OCI-LY1 (cell line): ENCODE measurements around the gene NCS1.

ENCODE experiments used
- H2AFZ ChIP-seq: fragments of 200-600 bp; sonication (generic), shearing (Covaris generic); 2 replicates; pipeline ENCODE4 v1.6.0; 2014; ENCODE audit warnings: antibody characterized with exemption, mild to moderate bottlenecking, low read length
- H3F3A ChIP-seq: fragments of 200-600 bp; sonication (generic), shearing (Covaris generic); 2 replicates; pipeline ENCODE4 v1.6.0; 2014; ENCODE audit warnings: mild to moderate bottlenecking, antibody characterized with exemption, low read length, moderate library complexity; ENCODE audit not compliant: insufficient read depth
- H3K27ac ChIP-seq: fragments of 200-600 bp; sonication (generic); 2 replicates; pipeline ENCODE4 v1.5.1; 2014; ENCODE audit warnings: low read length, mixed run types, mild to moderate bottlenecking, low read depth; ENCODE audit not compliant: poor library complexity, severe bottlenecking
- H3K27me3 ChIP-seq: fragments of 200-600 bp; sonication (generic); 2 replicates; pipeline ENCODE4 v1.6.0; 2014; ENCODE audit warnings: antibody characterized with exemption, mild to moderate bottlenecking, low read length, moderate library complexity; ENCODE audit not compliant: insufficient read depth
- H3K36me3 ChIP-seq: fragments of 200-600 bp; sonication (generic); 2 replicates; pipeline ENCODE4 v1.6.1; 2014; ENCODE audit warnings: mild to moderate bottlenecking, antibody characterized with exemption, low read length, moderate library complexity, mixed read lengths; ENCODE audit not compliant: insufficient read depth
- H3K4me1 ChIP-seq: fragments of 200-600 bp; sonication (generic); 2 replicates; pipeline ENCODE4 v1.5.1; 2014; ENCODE audit warnings: mild to moderate bottlenecking, low read length, moderate library complexity; ENCODE audit not compliant: insufficient read depth, severe bottlenecking
- H3K4me2 ChIP-seq: fragments of 200-600 bp; sonication (generic), shearing (Covaris generic); 2 replicates; pipeline ENCODE4 v1.6.1; 2014; ENCODE audit warnings: low read length
- H3K4me3 ChIP-seq: fragments of 200-600 bp; sonication (generic); 2 replicates; pipeline ENCODE4 v1.5.1; 2014; ENCODE audit warnings: low read length, low read depth, mild to moderate bottlenecking, mixed read lengths; ENCODE audit not compliant: poor library complexity, severe bottlenecking
- H3K79me2 ChIP-seq: fragments of 200-600 bp; shearing (Covaris generic); 2 replicates; pipeline ENCODE4 v1.6.1; 2016; ENCODE audit warnings: mixed run types, low read length, mixed read lengths; ENCODE audit not compliant: insufficient read depth
- H3K9ac ChIP-seq: fragments of 200-600 bp; sonication (generic), shearing (Covaris generic); 2 replicates; pipeline ENCODE4 v1.6.1; 2014; ENCODE audit warnings: mild to moderate bottlenecking, low read length, mixed read lengths
- H3K9me2 ChIP-seq: fragments of 200-600 bp; sonication (generic), shearing (Covaris generic); 2 replicates; pipeline ENCODE4 v1.6.1; 2014; ENCODE audit warnings: low read depth, mild to moderate bottlenecking, low read length, mixed read lengths
- H3K9me3 ChIP-seq: fragments of 200-600 bp; shearing (Covaris generic); 2 replicates; pipeline ENCODE4 v1.6.1; 2014; ENCODE audit warnings: low read length, mixed read lengths
- H4K20me1 ChIP-seq: fragments of 200-600 bp; sonication (generic), shearing (Covaris generic); 2 replicates; pipeline ENCODE4 v1.6.0; 2016; ENCODE audit warnings: mild to moderate bottlenecking, low read length; ENCODE audit not compliant: insufficient read depth
- EZH2 ChIP-seq: fragments of 200-600 bp; sonication (generic), shearing (Covaris generic); IDR thresholded peaks from 2 replicates; pipeline ENCODE4 v1.8.0; 2017; ENCODE audit warnings: borderline replicate concordance, mixed run types, mild to moderate bottlenecking, antibody characterized with exemption, low read length, moderate library complexity, mixed read lengths
- TF ChIP-seq, protein P1 (sequence below): fragments of 200-600 bp; sonication (generic), shearing (Covaris generic); IDR thresholded peaks from 2 replicates; pipeline ENCODE4 v1.5.1; 2017; ENCODE audit warnings: mild to moderate bottlenecking, antibody characterized with exemption, low read length, moderate library complexity, mixed read lengths

The NCS1 gene

GRCh38 chr9:130213911-130214761, 41.9 kb downstream of the NCS1 start:
- no peaks in the 10 kb centered on the region for H3F3A ChIP-seq
- H3K27me3 ChIP-seq, result 0 out of 2 replicates have a peak, but pooled peaks cover 12% of the 10 kb centered on the region
- no peaks in the 10 kb centered on the region for H4K20me1 ChIP-seq
- no peak overlapping the region for H2AFZ ChIP-seq
- no peak overlapping the region for H3K9ac ChIP-seq
- TF ChIP-seq EZH2, result no peak
- TF ChIP-seq, protein P1, sequence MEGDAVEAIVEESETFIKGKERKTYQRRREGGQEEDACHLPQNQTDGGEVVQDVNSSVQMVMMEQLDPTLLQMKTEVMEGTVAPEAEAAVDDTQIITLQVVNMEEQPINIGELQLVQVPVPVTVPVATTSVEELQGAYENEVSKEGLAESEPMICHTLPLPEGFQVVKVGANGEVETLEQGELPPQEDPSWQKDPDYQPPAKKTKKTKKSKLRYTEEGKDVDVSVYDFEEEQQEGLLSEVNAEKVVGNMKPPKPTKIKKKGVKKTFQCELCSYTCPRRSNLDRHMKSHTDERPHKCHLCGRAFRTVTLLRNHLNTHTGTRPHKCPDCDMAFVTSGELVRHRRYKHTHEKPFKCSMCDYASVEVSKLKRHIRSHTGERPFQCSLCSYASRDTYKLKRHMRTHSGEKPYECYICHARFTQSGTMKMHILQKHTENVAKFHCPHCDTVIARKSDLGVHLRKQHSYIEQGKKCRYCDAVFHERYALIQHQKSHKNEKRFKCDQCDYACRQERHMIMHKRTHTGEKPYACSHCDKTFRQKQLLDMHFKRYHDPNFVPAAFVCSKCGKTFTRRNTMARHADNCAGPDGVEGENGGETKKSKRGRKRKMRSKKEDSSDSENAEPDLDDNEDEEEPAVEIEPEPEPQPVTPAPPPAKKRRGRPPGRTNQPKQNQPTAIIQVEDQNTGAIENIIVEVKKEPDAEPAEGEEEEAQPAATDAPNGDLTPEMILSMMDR, result no peak
- H3K4me3 ChIP-seq, result no peak overlapping the region
- H3K9me3 ChIP-seq, result no peaks in the 10 kb centered on the region
- H3K4me2 ChIP-seq, result no peak overlapping the region
- H3K27ac ChIP-seq, result no peak overlapping the region
- H3K36me3 ChIP-seq, result no peaks in the 10 kb centered on the region
- no peaks in the 10 kb centered on the region for H3K4me1 ChIP-seq
- no peaks in the 10 kb centered on the region for H3K79me2 ChIP-seq
- no peaks in the 10 kb centered on the region for H3K9me2 ChIP-seq

- H4K20me1 ChIP-seq, result no peaks in the 10 kb centered on the region
These were observed 42.7 kb downstream of the NCS1 start for GRCh38 chr9:130214776-130215340.

DNA sequence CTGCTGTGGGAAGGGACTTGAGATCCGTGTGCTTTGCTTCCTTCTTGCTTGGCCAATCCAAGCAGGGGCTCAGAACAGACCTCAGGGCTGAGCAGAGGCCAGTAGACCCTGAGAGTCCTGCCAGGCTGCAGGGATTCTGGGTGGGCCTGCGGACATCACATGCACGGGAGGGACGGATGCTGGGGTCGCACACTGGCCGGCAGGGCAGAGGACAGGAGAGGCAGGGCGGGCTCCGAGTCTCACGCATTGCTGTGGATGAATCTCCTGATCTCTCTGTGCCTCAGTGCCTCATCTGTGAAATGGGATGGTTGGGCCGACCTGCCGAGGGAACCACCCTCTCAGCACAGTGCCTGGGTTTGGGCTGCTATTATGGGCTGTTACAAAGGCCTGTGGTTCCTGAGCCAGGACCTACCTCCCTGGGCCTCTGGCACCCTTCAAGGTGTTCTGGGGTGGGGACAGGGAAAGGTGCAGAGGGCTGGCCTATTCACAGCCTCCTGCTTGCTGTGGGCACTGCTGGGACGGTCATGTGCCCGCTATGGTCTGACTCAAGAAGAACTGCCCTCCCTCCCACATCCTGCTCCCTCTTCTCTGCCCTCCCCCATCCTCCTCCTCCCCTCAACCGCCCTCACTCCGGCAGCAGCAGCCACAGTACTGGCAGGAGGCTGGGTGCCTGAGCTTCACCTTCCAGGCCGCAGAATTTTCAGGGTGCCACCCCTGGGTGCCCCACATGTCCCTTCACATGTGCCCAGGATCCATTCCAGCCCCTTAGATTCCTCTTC, 43.3 kb downstream of the NCS1 start:
- Histone ChIP-seq H3K79me2 (no peaks in the 10 kb centered on the region), H3K27me3 (peaks cover 20% of the 10 kb centered on the region; the same call in 1 of the 2 replicates), H3K27ac (no peak overlapping the region), H3K9me3 (no peaks in the 10 kb centered on the region), H3K9me2 (no peaks in the 10 kb centered on the region), H3K9ac (no peak overlapping the region), H2AFZ (no peak overlapping the region), H3K36me3 (no peaks in the 10 kb centered on the region), H3F3A (no peaks in the 10 kb centered on the region), H3K4me3 (no peak overlapping the region), H3K4me1 (no peaks in the 10 kb centered on the region), H4K20me1 (no peaks in the 10 kb centered on the region), H3K4me2 (no peak overlapping the region)
- TF ChIP-seq, protein P1, result no peak
- no peak for TF ChIP-seq EZH2

More at GRCh38 chr9:130214776-130215340, 42.7 kb downstream of the NCS1 start:
- Histone ChIP-seq H2AFZ (no peak overlapping the region), H3K9me2 (no peaks in the 10 kb centered on the region), H3K27ac (no peak overlapping the region), H3K9me3 (no peaks in the 10 kb centered on the region), H3K36me3 (no peaks in the 10 kb centered on the region), H3F3A (no peaks in the 10 kb centered on the region), H3K4me1 (no peaks in the 10 kb centered on the region), H3K27me3 (peaks cover 15% of the 10 kb centered on the region; the same call in 1 of the 2 replicates), H3K79me2 (no peaks in the 10 kb centered on the region), H3K4me2 (no peak overlapping the region), H3K9ac (no peak overlapping the region), H3K4me3 (no peak overlapping the region)
- TF ChIP-seq, protein P1, result no peak
- no peak for TF ChIP-seq EZH2
